GM12878 (cell line): ENCODE measurements around the gene BCORL1. TPM values are rescaled to one million over a fixed set of nuclear protein-coding genes. Genes with fewer than 3 reads are reported as not detected.

Source experiments
- BHLHE40 ChIP-seq, 2 experiments: fragments of 450-650 bp in 1 of 2; IDR thresholded peaks; 2 replicates each; pipeline ENCODE4 v1.6.1; 2011 to 2017; ENCODE audit warnings: low read depth in 2 of 2, borderline replicate concordance in 1 of 2, improper control_type of control experiment in 1 of 2, low read length in 1 of 2, mild to moderate bottlenecking in 1 of 2
- CBX5 ChIP-seq: sonication (generic); IDR thresholded peaks from 2 replicates; pipeline ENCODE4 v1.6.1; 2016; ENCODE audit warnings: low read depth, moderate library complexity, mild to moderate bottlenecking, inconsistent platforms
- CHD2 ChIP-seq: IDR thresholded peaks from 2 replicates; pipeline ENCODE4 v1.6.1; 2011; ENCODE audit warnings: low read depth, low read length, improper control_type of control experiment, borderline replicate concordance
- CREM ChIP-seq: IDR thresholded peaks from 2 replicates; pipeline ENCODE4 v1.6.1; 2014; ENCODE audit warnings: antibody characterized with exemption, low read depth
- HCFC1 ChIP-seq: fragments of 150-350 bp; IDR thresholded peaks from 2 replicates; pipeline ENCODE4 v1.6.1; 2014; ENCODE audit warnings: low read length
- JUND ChIP-seq: IDR thresholded peaks from 2 replicates; pipeline ENCODE4 v1.6.1; 2012; ENCODE audit warnings: low read depth, mild to moderate bottlenecking, low read length, improper control_type of control experiment, moderate library complexity
- POLR2AphosphoS2 ChIP-seq: IDR thresholded peaks from 2 replicates; pipeline ENCODE4 v1.6.1; 2011; ENCODE audit warnings: low read depth, mild to moderate bottlenecking, low read length, improper control_type of control experiment, moderate library complexity
- POLR2AphosphoS5 ChIP-seq: IDR thresholded peaks from 2 replicates; pipeline ENCODE4 v1.6.1; 2011; ENCODE audit warnings: mild to moderate bottlenecking, low read length, inconsistent platforms
- SIX5 ChIP-seq: IDR thresholded peaks from 2 replicates; pipeline ENCODE4 v1.6.1; 2011; ENCODE audit warnings: mild to moderate bottlenecking, low read depth, low read length, moderate library complexity; ENCODE audit not compliant: severe bottlenecking
- SPI1 ChIP-seq: IDR thresholded peaks from 2 replicates; pipeline ENCODE4 v1.6.1; 2011; ENCODE audit warnings: low read depth, mild to moderate bottlenecking, low read length, moderate library complexity, borderline replicate concordance; ENCODE audit not compliant: insufficient read depth
- polyA plus RNA-seq, 11 experiments: library from polyadenylated mRNA; depleted of rRNA in 4 of 11; unstranded in 6 of 11; stranded (reverse) in 5 of 11; fragments of >200 nt; fragmentation: Nextera tagmentation in 4 of 11; fragmentation: Illumina TruSeq in 1 of 11; extraction: Ambion mirVana in 4 of 11; extraction: Trizol in 1 of 11; gene quantifications; 1 replicate in 1 of 11; 2 replicates in 10 of 11; pipeline versions ENCODE4 v1.2.1 to v1.2.3, GENCODE V29; 2011 to 2016; ENCODE audit warnings: inconsistent platforms in 2 of 11, missing spikeins in 2 of 11, low read depth in 1 of 11
- total RNA-seq, 4 experiments: library from RNA; depleted of rRNA in 3 of 4; stranded (reverse); fragments of >200 nt in 3 of 4; fragmentation: Illumina TruSeq in 1 of 4; extraction: Trizol in 1 of 4; gene quantifications; 2 replicates each; pipeline versions ENCODE4 v1.2.1 to v1.2.3, GENCODE V29; 2013 to 2021
- TF ChIP-seq, protein P1 (sequence below): fragments of 450-650 bp; formaldehyde crosslinking; IDR thresholded peaks from 2 replicates; pipeline ENCODE4 v1.5.0; 2022; ENCODE audit warnings: mild to moderate bottlenecking, missing genetic modification characterization
- TF ChIP-seq, protein P2 (sequence below): fragments of 450-650 bp; IDR thresholded peaks from 2 replicates; pipeline ENCODE4 v1.6.1; 2017; ENCODE audit warnings: mild to moderate bottlenecking, low read depth, inconsistent platforms; ENCODE audit not compliant: poor library complexity, severe bottlenecking
- TF ChIP-seq, protein P3 (sequence below): IDR thresholded peaks from 2 replicates; pipeline ENCODE4 v1.6.1; 2012; ENCODE audit warnings: low read depth, low read length, improper control_type of control experiment
- TF ChIP-seq, protein P4 (sequence below): fragments of 450-650 bp; IDR thresholded peaks from 2 replicates; pipeline ENCODE4 v1.6.1; 2017; ENCODE audit warnings: mild to moderate bottlenecking, moderate library complexity

BCORL1 gene
- total and polyA plus RNA-seq, 10 of the 15 experiments (the other 5 are each of a cell fraction or from before 2014, with no cell fraction given): 0.16 to 7.2 (median 0.94) TPM

DNA sequence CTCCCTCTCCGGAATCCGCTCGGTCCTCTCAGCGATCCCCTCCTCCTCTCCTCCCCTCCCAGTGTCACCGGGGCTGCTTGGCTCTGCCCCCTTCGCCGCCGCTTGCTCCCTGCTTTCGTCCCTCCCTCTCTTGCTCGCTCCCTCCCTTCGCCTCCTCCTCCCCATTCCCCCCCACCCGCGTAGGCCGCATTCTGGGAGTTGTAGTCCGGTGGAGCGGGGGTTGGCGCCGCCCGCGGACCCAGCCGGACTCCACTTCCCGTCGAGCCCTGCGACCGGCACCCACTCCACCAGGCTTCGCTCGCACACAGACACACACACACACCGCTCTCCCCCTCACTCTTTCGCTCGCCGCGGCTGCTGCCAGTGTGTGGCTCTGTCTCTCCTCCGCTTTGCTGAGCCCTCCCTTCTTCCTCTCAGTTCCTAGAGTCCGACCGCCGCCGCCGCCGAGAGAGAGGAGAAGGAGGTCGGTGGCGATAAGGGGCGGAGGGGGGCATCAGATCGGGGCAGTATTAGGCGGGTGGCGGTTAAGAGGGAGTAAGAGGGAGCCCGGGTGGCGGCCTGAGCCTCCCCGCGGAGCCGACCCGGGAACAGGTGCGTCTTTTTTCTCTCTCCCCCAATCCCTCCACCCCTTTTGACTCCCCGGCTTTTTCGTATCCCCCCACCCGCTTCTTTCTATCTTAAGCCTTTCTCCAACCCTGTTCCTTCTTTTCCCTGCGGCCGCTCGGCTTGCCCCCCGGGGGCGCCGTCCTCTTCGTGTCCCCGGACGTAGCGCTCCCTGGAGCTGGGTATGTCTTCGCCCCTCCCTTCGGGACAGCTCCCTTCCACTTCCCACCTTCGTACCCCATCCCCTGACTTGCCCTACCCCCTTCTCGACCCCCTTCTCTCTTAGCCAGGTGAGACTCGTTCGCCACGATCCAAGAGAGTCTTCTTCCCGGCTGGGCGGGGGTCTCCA is at the start of gene BCORL1 (continued):
- peak in 1 of 2 experiments; percentile 53; a peak in 2 of 4 replicates for TF ChIP-seq BHLHE40 (IDR thresholded peaks at IDR 0.05; ENCODE audit: borderline replicate concordance in 1 of 2, low read depth in 2 of 2, low read length in 1 of 2)
- TF ChIP-seq, protein P1, sequence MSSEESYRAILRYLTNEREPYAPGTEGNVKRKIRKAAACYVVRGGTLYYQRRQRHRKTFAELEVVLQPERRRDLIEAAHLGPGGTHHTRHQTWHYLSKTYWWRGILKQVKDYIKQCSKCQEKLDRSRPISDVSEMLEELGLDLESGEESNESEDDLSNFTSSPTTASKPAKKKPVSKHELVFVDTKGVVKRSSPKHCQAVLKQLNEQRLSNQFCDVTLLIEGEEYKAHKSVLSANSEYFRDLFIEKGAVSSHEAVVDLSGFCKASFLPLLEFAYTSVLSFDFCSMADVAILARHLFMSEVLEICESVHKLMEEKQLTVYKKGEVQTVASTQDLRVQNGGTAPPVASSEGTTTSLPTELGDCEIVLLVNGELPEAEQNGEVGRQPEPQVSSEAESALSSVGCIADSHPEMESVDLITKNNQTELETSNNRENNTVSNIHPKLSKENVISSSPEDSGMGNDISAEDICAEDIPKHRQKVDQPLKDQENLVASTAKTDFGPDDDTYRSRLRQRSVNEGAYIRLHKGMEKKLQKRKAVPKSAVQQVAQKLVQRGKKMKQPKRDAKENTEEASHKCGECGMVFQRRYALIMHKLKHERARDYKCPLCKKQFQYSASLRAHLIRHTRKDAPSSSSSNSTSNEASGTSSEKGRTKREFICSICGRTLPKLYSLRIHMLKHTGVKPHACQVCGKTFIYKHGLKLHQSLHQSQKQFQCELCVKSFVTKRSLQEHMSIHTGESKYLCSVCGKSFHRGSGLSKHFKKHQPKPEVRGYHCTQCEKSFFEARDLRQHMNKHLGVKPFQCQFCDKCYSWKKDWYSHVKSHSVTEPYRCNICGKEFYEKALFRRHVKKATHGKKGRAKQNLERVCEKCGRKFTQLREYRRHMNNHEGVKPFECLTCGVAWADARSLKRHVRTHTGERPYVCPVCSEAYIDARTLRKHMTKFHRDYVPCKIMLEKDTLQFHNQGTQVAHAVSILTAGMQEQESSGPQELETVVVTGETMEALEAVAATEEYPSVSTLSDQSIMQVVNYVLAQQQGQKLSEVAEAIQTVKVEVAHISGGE (CRISPR knock-in tag): no peak
- TF ChIP-seq POLR2AphosphoS2: peak; percentile 43; the same call in 1 of the 2 replicates
- 0 out of 2 replicates have a peak, but pooled peaks have one; percentile 37 for TF ChIP-seq CHD2
- peak; percentile 82 for TF ChIP-seq SIX5
- 0 out of 2 replicates have a peak, but pooled peaks have one; percentile 8 for TF ChIP-seq JUND
- peak; percentile 83 for TF ChIP-seq POLR2AphosphoS5
- TF ChIP-seq, protein P2, sequence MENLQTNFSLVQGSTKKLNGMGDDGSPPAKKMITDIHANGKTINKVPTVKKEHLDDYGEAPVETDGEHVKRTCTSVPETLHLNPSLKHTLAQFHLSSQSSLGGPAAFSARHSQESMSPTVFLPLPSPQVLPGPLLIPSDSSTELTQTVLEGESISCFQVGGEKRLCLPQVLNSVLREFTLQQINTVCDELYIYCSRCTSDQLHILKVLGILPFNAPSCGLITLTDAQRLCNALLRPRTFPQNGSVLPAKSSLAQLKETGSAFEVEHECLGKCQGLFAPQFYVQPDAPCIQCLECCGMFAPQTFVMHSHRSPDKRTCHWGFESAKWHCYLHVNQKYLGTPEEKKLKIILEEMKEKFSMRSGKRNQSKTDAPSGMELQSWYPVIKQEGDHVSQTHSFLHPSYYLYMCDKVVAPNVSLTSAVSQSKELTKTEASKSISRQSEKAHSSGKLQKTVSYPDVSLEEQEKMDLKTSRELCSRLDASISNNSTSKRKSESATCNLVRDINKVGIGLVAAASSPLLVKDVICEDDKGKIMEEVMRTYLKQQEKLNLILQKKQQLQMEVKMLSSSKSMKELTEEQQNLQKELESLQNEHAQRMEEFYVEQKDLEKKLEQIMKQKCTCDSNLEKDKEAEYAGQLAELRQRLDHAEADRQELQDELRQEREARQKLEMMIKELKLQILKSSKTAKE: peak; percentile 25
- TF ChIP-seq, protein P3, sequence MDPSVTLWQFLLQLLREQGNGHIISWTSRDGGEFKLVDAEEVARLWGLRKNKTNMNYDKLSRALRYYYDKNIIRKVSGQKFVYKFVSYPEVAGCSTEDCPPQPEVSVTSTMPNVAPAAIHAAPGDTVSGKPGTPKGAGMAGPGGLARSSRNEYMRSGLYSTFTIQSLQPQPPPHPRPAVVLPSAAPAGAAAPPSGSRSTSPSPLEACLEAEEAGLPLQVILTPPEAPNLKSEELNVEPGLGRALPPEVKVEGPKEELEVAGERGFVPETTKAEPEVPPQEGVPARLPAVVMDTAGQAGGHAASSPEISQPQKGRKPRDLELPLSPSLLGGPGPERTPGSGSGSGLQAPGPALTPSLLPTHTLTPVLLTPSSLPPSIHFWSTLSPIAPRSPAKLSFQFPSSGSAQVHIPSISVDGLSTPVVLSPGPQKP: 0 out of 2 replicates have a peak, but pooled peaks have one; percentile 26
- TF ChIP-seq CREM: peak; percentile 66; the same call in 1 of the 2 replicates
- peak; percentile 91 for TF ChIP-seq HCFC1
- peak; percentile 20; the same call in 1 of the 2 replicates for TF ChIP-seq SPI1
- TF ChIP-seq CBX5: no peak
- TF ChIP-seq, protein P4, sequence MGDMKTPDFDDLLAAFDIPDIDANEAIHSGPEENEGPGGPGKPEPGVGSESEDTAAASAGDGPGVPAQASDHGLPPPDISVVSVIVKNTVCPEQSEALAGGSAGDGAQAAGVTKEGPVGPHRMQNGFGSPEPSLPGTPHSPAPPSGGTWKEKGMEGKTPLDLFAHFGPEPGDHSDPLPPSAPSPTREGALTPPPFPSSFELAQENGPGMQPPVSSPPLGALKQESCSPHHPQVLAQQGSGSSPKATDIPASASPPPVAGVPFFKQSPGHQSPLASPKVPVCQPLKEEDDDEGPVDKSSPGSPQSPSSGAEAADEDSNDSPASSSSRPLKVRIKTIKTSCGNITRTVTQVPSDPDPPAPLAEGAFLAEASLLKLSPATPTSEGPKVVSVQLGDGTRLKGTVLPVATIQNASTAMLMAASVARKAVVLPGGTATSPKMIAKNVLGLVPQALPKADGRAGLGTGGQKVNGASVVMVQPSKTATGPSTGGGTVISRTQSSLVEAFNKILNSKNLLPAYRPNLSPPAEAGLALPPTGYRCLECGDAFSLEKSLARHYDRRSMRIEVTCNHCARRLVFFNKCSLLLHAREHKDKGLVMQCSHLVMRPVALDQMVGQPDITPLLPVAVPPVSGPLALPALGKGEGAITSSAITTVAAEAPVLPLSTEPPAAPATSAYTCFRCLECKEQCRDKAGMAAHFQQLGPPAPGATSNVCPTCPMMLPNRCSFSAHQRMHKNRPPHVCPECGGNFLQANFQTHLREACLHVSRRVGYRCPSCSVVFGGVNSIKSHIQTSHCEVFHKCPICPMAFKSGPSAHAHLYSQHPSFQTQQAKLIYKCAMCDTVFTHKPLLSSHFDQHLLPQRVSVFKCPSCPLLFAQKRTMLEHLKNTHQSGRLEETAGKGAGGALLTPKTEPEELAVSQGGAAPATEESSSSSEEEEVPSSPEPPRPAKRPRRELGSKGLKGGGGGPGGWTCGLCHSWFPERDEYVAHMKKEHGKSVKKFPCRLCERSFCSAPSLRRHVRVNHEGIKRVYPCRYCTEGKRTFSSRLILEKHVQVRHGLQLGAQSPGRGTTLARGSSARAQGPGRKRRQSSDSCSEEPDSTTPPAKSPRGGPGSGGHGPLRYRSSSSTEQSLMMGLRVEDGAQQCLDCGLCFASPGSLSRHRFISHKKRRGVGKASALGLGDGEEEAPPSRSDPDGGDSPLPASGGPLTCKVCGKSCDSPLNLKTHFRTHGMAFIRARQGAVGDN: no peak
